ENCODE data around the gene TSPAN15.

DNA sequence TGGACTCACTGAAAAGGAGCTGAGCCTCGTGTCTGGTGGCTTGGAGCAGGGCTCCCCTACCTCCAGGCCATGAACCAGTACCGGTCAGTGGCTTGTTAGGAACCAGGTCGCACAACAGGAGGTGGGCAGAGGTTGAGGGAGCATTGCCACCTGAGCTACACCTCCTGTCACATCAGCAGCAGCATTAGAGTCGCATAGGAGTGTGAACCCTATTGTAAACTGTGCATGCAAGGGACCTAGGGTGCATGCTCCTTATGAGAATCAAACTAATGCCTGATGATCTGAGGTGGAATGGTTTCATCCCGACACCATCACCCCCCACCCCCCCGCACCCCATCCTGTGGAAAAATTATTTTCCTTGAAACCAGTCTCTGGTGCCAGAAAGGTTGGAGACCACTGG is 50.4 kb downstream of the TSPAN15 start:
- no peak for TF ChIP-seq EZH2 (IDR thresholded peaks at IDR 0.05; ENCODE audit: insufficient read depth, poor library complexity, severe bottlenecking)
- TF ChIP-seq EZH2phosphoT487 (IDR thresholded peaks at IDR 0.05; ENCODE audit: insufficient read depth, low read depth) = no peak

Measured in GM23248 (cell line).